HG02759 (cell line): Measurements from ENCODE around the gene ANKLE2.
"Not testable (repeated sequence)": the region's sequence is repeated elsewhere in the genome, so short reads cannot be mapped to it uniquely, and the experiment has no call there.

Experiments
- ATAC-seq: cut with Tn5 transposase; IDR thresholded peaks from one replicate; pipeline ENCODE4 v1.9.1; 2021; ENCODE audit warnings: mild to moderate bottlenecking, moderate library complexity; ENCODE audit not compliant: unreplicated experiment

Gene ANKLE2

DNA sequence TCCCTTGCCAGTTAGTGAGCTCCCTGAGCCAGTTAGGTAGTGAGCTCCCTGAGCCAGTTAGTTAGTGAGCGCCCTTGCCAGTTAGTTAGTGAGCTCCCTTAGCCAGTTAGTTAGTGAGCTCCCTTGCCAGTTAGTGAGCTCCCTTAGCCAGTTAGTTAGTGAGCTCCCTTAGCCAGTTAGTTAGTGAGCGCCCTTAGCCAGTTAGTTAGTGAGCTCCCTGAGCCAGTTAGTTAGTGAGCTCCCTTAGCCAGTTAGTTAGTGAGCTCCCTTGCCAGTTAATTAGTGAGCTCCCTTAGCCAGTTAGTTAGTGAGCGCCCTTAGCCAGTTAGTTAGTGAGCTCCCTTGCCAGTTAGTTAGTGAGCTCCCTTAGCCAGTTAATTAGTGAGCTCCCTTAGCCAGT, 69.6 kb downstream of the ANKLE2 start:
- not testable (repeated sequence) for ATAC-seq

DNA sequence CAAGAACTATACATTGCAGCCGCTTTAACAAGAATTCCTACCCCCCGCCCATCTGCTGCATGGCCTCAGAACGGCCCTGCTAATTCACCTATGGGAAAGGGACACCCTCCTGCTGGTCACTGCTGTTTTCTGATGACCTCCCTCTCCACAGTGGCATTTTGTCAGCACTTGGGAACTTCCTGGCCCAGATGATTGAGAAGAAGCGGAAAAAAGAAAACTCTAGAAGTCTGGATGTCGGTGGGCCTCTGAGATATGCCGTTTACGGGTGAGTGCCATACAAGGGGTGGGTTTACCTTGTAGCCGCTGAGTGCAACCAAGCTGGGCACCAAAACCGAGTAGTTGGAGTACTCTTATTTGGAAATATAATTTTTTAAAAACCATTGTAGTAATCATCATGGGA, 71.5 kb downstream of the ANKLE2 start:
- ATAC-seq, result no peak

DNA sequence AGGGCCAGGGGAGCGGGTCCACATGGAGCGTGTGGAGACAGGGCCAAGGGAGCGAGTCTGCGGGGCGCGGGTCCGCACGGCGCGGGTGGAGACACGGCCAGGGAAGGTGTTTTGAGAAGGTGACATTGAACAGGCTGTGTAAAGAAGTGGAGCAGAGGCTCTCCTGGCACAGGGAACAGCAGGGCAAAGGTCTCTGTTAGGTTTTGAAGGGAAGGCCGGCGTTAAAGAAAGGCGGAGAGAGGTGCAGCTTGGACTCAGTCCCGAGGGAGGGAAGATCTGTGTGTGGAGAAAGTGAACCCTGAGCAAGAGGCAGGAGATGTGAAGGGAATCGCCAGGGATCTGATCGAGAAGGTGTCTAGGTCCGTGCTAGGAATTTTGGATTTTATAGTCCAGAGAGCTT, 72.4 kb downstream of the ANKLE2 start:
- no peak for ATAC-seq

DNA sequence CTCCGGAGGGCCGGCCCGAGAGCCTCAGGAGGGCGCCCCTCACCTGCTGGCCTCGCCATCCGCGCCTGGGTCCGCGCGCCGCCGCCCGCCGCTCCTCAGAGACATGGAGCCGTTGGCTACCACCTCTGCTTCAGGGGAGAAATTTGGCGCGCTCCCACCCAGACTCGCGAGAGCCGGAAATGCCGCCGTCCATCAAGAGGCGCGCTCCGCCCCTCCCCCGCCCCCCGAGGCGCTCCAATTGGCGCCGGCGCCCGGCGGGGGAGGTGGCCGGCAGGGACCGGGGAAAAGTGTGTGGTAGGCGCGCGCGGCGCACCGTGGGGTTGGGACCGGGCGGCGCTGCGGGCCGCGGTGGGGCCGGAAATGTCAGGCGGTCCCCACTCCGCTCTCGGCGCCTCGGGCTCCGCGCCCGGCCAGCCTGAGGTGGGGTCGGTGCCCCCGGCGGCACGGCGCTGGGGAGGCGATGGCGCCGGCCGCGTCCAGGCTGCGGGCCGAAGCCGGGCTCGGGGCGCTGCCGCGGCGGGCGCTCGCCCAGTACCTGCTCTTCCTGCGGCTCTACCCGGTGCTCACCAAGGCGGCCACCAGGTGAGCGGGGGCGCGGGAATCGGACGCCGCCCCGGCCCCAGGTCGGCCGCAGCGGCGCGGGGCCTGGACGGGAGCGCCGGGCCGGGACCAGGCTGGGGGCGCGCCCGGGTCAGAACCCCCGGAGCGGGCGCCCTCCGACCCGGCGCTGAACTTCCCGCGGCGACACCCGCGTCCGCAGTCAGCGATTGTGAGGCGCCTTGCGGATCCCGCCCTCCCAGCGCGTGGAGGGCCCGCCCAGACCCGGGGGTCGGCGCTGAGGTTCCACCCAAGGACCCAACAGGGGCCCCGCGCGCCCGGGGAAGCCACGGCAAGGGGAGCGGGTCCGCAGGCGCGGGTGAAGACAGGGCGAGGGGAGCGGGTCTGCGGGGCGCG, 74.1 kb downstream of the ANKLE2 start, which contains the start of the genes POLE and PXMP2:
TSS of gene POLE (minus strand) at position 132 of the 954 bp plus-strand sequence. CDS start at position 105, 27 bp downstream.
TSS of gene PXMP2 (plus strand) at position 377 of the 954 bp plus-strand sequence. CDS start at position 461, 84 bp downstream.
- peak; percentile 95 for ATAC-seq

DNA sequence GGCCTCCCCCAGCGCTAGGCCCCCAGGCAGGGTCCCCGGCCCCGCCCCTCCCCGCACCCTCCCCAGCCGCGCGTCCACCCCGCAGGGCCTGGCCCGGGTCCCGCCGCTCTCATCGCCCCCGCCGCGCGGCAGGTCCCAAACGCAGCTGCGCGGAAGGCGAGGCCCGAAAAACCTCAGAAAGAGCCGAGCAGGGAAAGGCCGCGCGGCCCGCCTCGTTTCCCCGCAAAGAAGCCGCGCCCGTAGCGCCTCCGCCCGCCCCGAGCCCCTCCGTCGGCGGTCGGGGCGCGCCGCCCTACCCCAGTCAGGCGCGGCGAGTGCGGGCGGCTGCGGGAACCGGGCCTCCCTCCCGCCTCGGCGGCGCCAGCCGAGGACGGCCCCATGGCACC, 74.8 kb downstream of the ANKLE2 start:
- peak; percentile 10 for ATAC-seq

DNA sequence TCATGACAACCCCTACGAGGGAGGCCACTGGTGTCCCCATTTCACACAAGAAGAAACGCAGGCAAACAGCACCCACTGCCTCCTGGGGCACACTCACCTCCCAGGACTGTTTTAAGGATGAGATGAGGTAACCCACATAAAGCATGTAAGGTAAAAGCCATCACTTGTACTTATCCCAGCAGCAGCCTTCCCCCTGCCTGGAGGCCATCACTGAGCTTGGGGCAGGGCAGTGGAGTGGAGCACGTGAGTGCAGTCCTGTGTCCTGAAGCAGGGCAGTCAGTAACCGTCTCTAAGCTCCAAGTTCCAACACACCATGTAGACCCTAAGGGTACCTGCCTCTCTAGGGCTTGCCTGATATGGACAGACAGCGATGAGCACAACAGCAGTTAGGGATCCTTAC, 76.2 kb downstream of the ANKLE2 start:
- ATAC-seq, result no peak

DNA sequence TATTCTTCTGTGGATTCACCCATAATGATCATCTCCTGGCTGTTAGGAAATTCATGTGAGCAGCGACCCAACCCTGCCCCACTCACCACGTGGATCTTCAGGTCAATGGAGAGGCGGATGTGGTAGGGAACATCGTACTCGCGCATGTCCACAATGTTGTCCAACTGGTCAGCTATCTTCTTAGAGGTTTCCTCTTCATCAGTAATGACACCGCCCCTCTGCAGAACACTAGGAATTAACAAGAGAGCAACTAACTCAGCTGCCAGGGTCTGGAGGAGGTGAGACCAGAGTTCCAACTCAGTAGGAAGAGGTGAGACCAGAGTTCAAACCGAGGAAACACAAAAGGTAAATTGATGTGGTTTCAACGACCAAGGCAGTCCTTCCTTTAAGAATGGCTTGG, 84.1 kb downstream of the ANKLE2 start:
- no peak for ATAC-seq

DNA sequence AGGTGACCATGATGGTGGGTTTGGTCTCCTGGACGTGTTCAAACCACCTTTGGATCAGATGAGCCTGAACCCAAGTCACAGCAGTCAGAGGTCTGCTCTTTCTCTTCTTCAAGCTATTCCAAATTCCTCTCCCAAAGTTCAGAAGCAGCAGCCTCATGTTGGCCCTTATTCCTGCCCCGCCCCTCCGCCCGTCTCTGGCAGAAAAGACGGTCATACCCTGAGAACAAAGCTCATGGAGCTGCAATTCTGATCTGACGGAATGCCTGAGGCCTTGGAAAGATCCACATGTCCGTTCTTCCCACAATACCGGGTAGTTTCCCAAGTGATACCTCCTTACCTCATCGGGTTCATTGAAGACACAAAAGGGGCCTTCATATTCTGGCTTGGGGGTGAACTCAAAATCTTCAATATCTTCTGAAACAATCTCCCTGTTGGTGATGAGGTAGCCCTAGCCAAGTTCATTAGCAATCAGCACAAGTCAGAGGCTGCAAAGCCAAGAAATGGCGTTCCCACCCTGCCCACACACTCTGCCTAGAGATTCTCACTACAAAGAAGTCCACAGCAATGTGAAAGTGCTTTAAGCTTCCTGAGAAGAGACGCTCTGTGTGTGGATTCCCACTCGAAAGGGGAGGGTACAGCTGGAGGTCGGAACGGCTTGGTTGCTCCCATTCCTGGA, 85.7 kb downstream of the ANKLE2 start:
- no peak for ATAC-seq
